SK-N-SH treated with all-trans-retinoic acid at 6 μM for 48 hours (cell line): Measurements from ENCODE around the gene PTPN7.

Source experiments
- ATAC-seq: fragments of 200-7000 bp; cut with Tn5 transposase; 3 replicates; pipeline ENCODE4 v1.9.1; 2020; ENCODE audit warnings: mild to moderate bottlenecking, moderate library complexity
- ARNTL ChIP-seq: fragments of 450-650 bp; formaldehyde crosslinking; IDR thresholded peaks from 2 replicates; pipeline ENCODE4 v1.5.0; 2020; ENCODE audit warnings: low read depth, mild to moderate bottlenecking, moderate library complexity, borderline replicate concordance
- BACH2 ChIP-seq: fragments of 250-450 bp; sonication (Bioruptor Pico); IDR thresholded peaks from 2 replicates; pipeline ENCODE4 v1.9.0; 2021; ENCODE audit warnings: mild to moderate bottlenecking, borderline replicate concordance
- CSDC2 ChIP-seq: fragments of 250-450 bp; sonication (Bioruptor Pico); IDR thresholded peaks from 2 replicates; pipeline ENCODE4 v1.5.0; 2020; ENCODE audit warnings: mild to moderate bottlenecking, moderate library complexity
- GLIS3 ChIP-seq: fragments of 250-450 bp; sonication (Bioruptor Pico); IDR thresholded peaks from 2 replicates; pipeline ENCODE4 v1.5.0; 2020; ENCODE audit warnings: mild to moderate bottlenecking, moderate library complexity
- ISL1 ChIP-seq: fragments of 250-450 bp; sonication (Bioruptor Pico); IDR thresholded peaks from 2 replicates; pipeline ENCODE4 v2.1.2; 2022; ENCODE audit warnings: mild to moderate bottlenecking, moderate library complexity
- OSR1 ChIP-seq: fragments of 250-450 bp; sonication (Bioruptor Pico); IDR thresholded peaks from 2 replicates; pipeline ENCODE4 v1.8.0; 2022; ENCODE audit warnings: moderate library complexity, mild to moderate bottlenecking, inconsistent platforms
- PPARA ChIP-seq: fragments of 250-450 bp; sonication (Bioruptor Pico); IDR thresholded peaks from 2 replicates; pipeline ENCODE4 v1.5.0; 2020; ENCODE audit warnings: mild to moderate bottlenecking, borderline replicate concordance
- SNAI2 ChIP-seq: fragments of 250-450 bp; sonication (Bioruptor Pico); IDR thresholded peaks from 2 replicates; pipeline ENCODE4 v1.5.0; 2020; ENCODE audit warnings: mild to moderate bottlenecking, moderate library complexity
- TCF4 ChIP-seq: fragments of 250-450 bp; sonication (Bioruptor Pico); IDR thresholded peaks from 2 replicates; pipeline ENCODE4 v1.8.0; 2021; ENCODE audit warnings: mild to moderate bottlenecking, moderate library complexity, borderline replicate concordance
- TOX ChIP-seq: fragments of 250-450 bp; sonication (Bioruptor Pico); IDR thresholded peaks from 2 replicates; pipeline ENCODE4 v1.8.0; 2021; ENCODE audit warnings: mild to moderate bottlenecking, moderate library complexity, borderline replicate concordance
- ZC3H10 ChIP-seq: fragments of 250-450 bp; sonication (Bioruptor Pico); IDR thresholded peaks from 2 replicates; pipeline ENCODE4 v1.5.1; 2021; ENCODE audit warnings: mild to moderate bottlenecking, moderate library complexity
- ZFP3 ChIP-seq: fragments of 250-450 bp; sonication (Bioruptor Pico); IDR thresholded peaks from 2 replicates; pipeline ENCODE4 v1.5.0; 2020; ENCODE audit warnings: mild to moderate bottlenecking, moderate library complexity
- ZFP30 ChIP-seq: fragments of 450-650 bp; formaldehyde crosslinking; IDR thresholded peaks from 2 replicates; pipeline ENCODE4 v1.5.0; 2022; ENCODE audit warnings: mild to moderate bottlenecking, moderate library complexity
- ZNF565 ChIP-seq: fragments of 450-650 bp; formaldehyde crosslinking; conservative IDR thresholded peaks from 2 replicates; pipeline ENCODE4 v1.5.0; 2020; ENCODE audit warnings: low read depth, mild to moderate bottlenecking, moderate library complexity
- ZNF70 ChIP-seq: fragments of 450-650 bp; formaldehyde crosslinking; IDR thresholded peaks from 2 replicates; pipeline ENCODE4 v1.5.0; 2020; ENCODE audit warnings: mild to moderate bottlenecking, moderate library complexity
- TF ChIP-seq, protein P1 (sequence below): fragments of 250-450 bp; sonication (Bioruptor Pico); IDR thresholded peaks from 2 replicates; pipeline ENCODE4 v1.8.0; 2021; ENCODE audit warnings: low read depth, mild to moderate bottlenecking, moderate library complexity, borderline replicate concordance
- TF ChIP-seq, protein P2 (sequence below): fragments of 250-450 bp; sonication (Bioruptor Pico); IDR thresholded peaks from 2 replicates; pipeline ENCODE4 v1.5.0; 2020; ENCODE audit warnings: mild to moderate bottlenecking, moderate library complexity
- TF ChIP-seq, protein P3 (sequence below): fragments of 250-450 bp; sonication (Bioruptor Pico); IDR thresholded peaks from 2 replicates; pipeline ENCODE4 v1.5.1; 2020; ENCODE audit warnings: low read depth, mild to moderate bottlenecking, moderate library complexity
- TF ChIP-seq, protein P4 (sequence below): fragments of 250-450 bp; sonication (Bioruptor Pico); IDR thresholded peaks from 2 replicates; pipeline ENCODE4 v1.8.0; 2020; ENCODE audit warnings: mild to moderate bottlenecking, moderate library complexity, borderline replicate concordance

PTPN7 gene

DNA sequence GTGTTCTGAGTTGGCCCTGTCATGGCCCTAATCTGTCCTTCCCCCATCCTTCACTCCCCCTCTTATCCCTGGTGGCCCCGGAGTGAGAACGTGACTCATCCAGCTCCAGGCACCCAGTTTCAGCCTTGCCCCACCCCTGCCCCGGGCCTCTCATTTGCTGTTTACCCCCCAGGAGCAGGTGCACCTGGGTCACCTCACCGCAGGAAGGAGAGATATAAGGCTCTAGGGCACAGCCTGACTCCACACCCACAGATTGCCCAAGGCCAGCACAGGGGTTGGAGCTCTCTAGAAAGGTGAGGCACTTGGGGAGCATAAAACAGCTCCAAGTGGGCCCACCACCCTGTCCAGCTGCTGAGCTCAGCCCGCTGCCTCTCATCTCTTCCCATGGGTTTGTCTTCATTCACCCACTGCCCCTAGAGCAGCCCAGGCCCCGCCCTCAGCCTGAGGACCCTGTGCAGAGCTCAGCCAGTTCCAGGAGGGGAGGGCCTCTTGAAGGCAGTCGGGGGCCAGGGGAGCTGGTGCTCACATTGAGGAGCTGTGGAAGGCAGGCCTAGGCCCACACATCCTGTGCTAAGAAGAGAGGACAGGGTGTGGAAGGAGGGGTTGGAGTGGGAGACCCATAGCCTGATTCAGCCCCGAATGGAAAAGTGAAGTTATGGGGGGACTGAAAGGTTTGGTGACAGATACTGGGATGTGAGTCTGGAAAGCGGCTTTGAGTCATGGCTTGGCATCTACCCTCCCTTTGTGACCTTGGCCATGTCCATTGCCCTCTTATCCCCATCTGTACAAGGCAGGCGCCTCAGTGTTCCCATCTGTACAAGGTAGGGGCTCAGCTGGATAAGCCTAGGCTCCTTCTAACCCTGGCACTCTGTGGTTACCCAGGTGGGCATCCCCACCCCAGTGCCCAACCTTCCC is 53.8 kb downstream of the PTPN7 start:
- ATAC-seq: no peak
- TF ChIP-seq PPARA (no peak), BACH2 (no peak), CSDC2 (CRISPR knock-in tag) (no peak), TCF4 (no peak), ZNF565 (CRISPR knock-in tag) (no peak), TOX (no peak), ZFP3 (CRISPR knock-in tag) (no peak)
- TF ChIP-seq, protein P1, sequence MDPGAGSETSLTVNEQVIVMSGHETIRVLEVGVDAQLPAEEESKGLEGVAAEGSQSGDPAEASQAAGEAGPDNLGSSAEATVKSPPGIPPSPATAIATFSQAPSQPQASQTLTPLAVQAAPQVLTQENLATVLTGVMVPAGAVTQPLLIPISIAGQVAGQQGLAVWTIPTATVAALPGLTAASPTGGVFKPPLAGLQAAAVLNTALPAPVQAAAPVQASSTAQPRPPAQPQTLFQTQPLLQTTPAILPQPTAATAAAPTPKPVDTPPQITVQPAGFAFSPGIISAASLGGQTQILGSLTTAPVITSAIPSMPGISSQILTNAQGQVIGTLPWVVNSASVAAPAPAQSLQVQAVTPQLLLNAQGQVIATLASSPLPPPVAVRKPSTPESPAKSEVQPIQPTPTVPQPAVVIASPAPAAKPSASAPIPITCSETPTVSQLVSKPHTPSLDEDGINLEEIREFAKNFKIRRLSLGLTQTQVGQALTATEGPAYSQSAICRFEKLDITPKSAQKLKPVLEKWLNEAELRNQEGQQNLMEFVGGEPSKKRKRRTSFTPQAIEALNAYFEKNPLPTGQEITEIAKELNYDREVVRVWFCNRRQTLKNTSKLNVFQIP: no peak
- TF ChIP-seq, protein P2, sequence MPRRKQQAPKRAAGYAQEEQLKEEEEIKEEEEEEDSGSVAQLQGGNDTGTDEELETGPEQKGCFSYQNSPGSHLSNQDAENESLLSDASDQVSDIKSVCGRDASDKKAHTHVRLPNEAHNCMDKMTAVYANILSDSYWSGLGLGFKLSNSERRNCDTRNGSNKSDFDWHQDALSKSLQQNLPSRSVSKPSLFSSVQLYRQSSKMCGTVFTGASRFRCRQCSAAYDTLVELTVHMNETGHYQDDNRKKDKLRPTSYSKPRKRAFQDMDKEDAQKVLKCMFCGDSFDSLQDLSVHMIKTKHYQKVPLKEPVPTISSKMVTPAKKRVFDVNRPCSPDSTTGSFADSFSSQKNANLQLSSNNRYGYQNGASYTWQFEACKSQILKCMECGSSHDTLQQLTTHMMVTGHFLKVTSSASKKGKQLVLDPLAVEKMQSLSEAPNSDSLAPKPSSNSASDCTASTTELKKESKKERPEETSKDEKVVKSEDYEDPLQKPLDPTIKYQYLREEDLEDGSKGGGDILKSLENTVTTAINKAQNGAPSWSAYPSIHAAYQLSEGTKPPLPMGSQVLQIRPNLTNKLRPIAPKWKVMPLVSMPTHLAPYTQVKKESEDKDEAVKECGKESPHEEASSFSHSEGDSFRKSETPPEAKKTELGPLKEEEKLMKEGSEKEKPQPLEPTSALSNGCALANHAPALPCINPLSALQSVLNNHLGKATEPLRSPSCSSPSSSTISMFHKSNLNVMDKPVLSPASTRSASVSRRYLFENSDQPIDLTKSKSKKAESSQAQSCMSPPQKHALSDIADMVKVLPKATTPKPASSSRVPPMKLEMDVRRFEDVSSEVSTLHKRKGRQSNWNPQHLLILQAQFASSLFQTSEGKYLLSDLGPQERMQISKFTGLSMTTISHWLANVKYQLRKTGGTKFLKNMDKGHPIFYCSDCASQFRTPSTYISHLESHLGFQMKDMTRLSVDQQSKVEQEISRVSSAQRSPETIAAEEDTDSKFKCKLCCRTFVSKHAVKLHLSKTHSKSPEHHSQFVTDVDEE (CRISPR knock-in tag): no peak
- TF ChIP-seq, protein P3, sequence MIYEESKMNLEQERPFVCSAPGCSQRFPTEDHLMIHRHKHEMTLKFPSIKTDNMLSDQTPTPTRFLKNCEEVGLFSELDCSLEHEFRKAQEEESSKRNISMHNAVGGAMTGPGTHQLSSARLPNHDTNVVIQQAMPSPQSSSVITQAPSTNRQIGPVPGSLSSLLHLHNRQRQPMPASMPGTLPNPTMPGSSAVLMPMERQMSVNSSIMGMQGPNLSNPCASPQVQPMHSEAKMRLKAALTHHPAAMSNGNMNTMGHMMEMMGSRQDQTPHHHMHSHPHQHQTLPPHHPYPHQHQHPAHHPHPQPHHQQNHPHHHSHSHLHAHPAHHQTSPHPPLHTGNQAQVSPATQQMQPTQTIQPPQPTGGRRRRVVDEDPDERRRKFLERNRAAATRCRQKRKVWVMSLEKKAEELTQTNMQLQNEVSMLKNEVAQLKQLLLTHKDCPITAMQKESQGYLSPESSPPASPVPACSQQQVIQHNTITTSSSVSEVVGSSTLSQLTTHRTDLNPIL (CRISPR knock-in tag): no peak

DNA sequence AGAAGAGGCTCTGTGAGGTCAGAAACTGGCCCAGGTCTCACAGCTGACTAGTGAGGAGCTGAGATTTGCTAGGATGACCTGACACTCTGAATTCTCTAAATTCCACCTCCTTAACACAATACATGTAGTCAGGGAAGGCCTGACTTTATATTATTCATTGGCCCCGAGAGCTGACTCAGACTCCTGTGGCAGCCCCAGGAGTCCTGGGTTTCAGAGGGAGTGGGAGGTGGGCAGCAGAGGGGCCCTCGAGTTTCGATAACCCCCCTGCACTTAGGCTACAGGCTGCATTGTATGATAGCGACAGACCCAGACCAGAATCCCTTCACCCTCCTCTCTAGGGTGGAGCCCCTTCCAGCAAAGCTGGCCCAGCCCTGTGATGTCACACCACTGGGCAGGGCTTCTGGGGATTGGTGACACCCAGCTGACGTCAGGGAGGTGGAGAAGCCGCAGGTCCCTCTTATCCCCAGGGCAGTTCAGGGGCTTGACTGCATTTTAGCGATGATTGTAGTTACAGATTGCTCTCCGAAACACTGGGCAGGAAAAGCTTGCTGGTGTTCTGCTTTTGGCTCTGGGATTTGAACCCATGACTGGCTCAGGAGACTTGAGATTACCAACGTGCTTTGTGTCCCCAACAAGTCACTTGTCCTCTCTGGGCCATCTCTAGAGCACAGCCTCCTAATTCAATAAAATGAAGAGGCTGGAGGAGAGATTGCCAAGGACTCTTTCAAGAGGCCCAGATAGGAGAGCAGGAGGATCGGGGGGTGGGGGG is 54.6 kb downstream of the PTPN7 start:
- TF ChIP-seq, protein P4, sequence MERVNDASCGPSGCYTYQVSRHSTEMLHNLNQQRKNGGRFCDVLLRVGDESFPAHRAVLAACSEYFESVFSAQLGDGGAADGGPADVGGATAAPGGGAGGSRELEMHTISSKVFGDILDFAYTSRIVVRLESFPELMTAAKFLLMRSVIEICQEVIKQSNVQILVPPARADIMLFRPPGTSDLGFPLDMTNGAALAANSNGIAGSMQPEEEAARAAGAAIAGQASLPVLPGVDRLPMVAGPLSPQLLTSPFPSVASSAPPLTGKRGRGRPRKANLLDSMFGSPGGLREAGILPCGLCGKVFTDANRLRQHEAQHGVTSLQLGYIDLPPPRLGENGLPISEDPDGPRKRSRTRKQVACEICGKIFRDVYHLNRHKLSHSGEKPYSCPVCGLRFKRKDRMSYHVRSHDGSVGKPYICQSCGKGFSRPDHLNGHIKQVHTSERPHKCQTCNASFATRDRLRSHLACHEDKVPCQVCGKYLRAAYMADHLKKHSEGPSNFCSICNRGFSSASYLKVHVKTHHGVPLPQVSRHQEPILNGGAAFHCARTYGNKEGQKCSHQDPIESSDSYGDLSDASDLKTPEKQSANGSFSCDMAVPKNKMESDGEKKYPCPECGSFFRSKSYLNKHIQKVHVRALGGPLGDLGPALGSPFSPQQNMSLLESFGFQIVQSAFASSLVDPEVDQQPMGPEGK (CRISPR knock-in tag): no peak
- TF ChIP-seq, all 23 proteins: peak for 0
- ATAC-seq: peak; percentile 62

DNA sequence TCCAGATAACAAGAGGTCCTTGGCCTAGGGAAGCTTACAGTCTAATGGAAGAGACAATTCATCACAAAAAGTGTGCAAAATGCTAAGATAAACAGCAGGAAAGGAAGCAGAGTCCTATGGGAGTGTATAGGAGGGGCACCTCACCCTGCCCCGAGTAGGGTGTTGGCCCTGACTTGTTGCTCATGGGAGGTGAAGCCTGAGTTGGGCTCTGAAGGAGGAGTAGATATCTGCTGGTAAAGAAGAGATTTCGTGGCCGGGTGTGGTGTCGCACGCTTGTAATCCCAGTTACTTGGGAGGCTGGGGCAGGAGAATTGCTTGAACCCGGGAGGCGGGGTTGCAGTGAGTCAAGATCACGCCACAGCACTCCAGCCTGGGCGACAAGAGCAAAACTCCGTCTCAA is 56.3 kb downstream of the PTPN7 start:
- no peak for ATAC-seq
- no peak for TF ChIP-seq ZNF70 (CRISPR knock-in tag)
- TF ChIP-seq, protein P1: no peak
- no peak for TF ChIP-seq ZFP30 (CRISPR knock-in tag)
- no peak for TF ChIP-seq ZNF565 (CRISPR knock-in tag)
- no peak for TF ChIP-seq ARNTL (CRISPR knock-in tag)
- no peak for TF ChIP-seq SNAI2 (CRISPR knock-in tag)
- no peak for TF ChIP-seq ISL1 (CRISPR knock-in tag)
- TF ChIP-seq, protein P2 (CRISPR knock-in tag): no peak
- TF ChIP-seq OSR1 (CRISPR knock-in tag): no peak
- TF ChIP-seq, protein P4 (CRISPR knock-in tag): no peak
- TF ChIP-seq TOX: no peak
- no peak for TF ChIP-seq PPARA
- TF ChIP-seq, protein P3 (CRISPR knock-in tag): no peak
- TF ChIP-seq ZFP3 (CRISPR knock-in tag): no peak
- TF ChIP-seq ZC3H10 (CRISPR knock-in tag): no peak
- TF ChIP-seq GLIS3 (CRISPR knock-in tag): no peak
